Activated CD8-positive, alpha-beta T cell treated with anti-CD3 and anti-CD28 coated beads for 36 hours (primary cell): ENCODE measurements around the gene PIGH. TPM values are rescaled to one million over a fixed set of nuclear protein-coding genes. Genes with fewer than 3 reads are reported as not detected.
"Not testable (repeated sequence)": the region's sequence is repeated elsewhere in the genome, so short reads cannot be mapped to it uniquely, and the experiment has no call there.

ENCODE experiments used
- ATAC-seq: fragments of 200-7000 bp; cut with Tn5 transposase; one replicate; pipeline ENCODE4 v1.10.0; 2021; ENCODE audit warnings: mild to moderate bottlenecking, moderate library complexity
- CTCF ChIA-PET: fragments of 350-600 bp; sonication (Branson Sonifier 250); formaldehyde crosslinking; loops from one replicate; lab custom pipeline; 2021; ENCODE audit warnings: antibody characterized with exemption; lab: Charles Lee
- POLR2A ChIA-PET: fragments of 350-600 bp; sonication (Branson Sonifier 250); formaldehyde crosslinking; loops from one replicate; lab custom pipeline; 2021; ENCODE audit warnings: antibody characterized with exemption; lab: Charles Lee
- DNase-seq: peaks from one replicate; pipeline ENCODE4 v3.0.0-alpha.2; 2020
- H3K27ac Mint-ChIP-seq: one replicate; pipeline ENCODE4 v1.8.0; 2021; ENCODE audit warnings: mild to moderate bottlenecking, mixed read lengths
- H3K27me3 Mint-ChIP-seq: one replicate; pipeline ENCODE4 v1.8.0; 2021; ENCODE audit warnings: mixed read lengths
- H3K36me3 Mint-ChIP-seq: one replicate; pipeline ENCODE4 v1.8.0; 2021; ENCODE audit warnings: low read depth, mixed read lengths
- H3K4me1 Mint-ChIP-seq: one replicate; pipeline ENCODE4 v1.8.0; 2021; ENCODE audit warnings: low read depth, mixed read lengths
- H3K4me3 Mint-ChIP-seq: one replicate; pipeline ENCODE4 v1.8.0; 2021; ENCODE audit warnings: mild to moderate bottlenecking, moderate library complexity, mixed read lengths
- H3K9me3 Mint-ChIP-seq: one replicate; pipeline ENCODE4 v1.8.0; 2021; ENCODE audit warnings: mixed read lengths
- intact Hi-C: fragments of 100-400 bp; cut with micrococcal nuclease; formaldehyde crosslinking; loops from one replicate; pipeline ENCODE4 v1.10.0; 2022
- total RNA-seq, 2 experiments: library from RNA; stranded (reverse); gene quantifications; one replicate each; pipeline ENCODE4 v1.2.3, GENCODE V29; 2021
- TF ChIP-seq, protein P1 (sequence below): fragments of 200-600 bp; IDR thresholded peaks from one replicate; pipeline ENCODE4 v1.8.0; 2022; ENCODE audit warnings: antibody characterized with exemption, mild to moderate bottlenecking

The PIGH gene
- total RNA-seq, 2 experiments from 2014 or later, result 20.3 to 21.9 TPM

DNA sequence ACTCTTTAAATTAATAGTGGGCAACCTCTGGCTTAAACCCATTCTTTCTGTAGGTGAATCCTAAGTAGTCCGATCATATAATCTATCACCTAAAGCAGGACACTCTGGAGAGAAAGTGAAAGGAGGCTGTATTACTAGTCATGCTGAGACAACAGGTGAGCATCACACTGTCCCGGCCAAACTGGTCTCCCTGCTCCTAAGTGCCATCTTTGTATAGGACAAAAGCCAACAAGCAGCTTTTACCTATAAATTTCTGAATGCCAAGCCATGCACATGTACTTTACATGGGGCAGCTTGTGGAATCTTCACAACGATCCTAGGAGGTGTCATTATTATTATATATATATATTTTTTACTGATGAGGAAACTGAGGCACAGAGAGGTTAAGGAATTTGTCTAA, 48.9 kb downstream of the PIGH start:
- intact Hi-C loops, result no loop called here
- TF ChIP-seq, protein P1, sequence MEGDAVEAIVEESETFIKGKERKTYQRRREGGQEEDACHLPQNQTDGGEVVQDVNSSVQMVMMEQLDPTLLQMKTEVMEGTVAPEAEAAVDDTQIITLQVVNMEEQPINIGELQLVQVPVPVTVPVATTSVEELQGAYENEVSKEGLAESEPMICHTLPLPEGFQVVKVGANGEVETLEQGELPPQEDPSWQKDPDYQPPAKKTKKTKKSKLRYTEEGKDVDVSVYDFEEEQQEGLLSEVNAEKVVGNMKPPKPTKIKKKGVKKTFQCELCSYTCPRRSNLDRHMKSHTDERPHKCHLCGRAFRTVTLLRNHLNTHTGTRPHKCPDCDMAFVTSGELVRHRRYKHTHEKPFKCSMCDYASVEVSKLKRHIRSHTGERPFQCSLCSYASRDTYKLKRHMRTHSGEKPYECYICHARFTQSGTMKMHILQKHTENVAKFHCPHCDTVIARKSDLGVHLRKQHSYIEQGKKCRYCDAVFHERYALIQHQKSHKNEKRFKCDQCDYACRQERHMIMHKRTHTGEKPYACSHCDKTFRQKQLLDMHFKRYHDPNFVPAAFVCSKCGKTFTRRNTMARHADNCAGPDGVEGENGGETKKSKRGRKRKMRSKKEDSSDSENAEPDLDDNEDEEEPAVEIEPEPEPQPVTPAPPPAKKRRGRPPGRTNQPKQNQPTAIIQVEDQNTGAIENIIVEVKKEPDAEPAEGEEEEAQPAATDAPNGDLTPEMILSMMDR, result no peak
- H3K27me3 Mint-ChIP-seq, result no peaks in the 10 kb centered on the region
- ATAC-seq, result no peak
- H3K4me3 Mint-ChIP-seq, result no peak overlapping the region
- H3K4me1 Mint-ChIP-seq, result no peaks in the 10 kb centered on the region
- no peaks in the 10 kb centered on the region for H3K9me3 Mint-ChIP-seq
- no peaks in the 10 kb centered on the region for H3K36me3 Mint-ChIP-seq
- no peak overlapping the region for H3K27ac Mint-ChIP-seq
- no peak for DNase-seq
- ChIA-PET CTCF (interaction anchor here (0.8 to 2.7 kb wide), 4 partner anchors 15 to 124 kb away, joined by 3 to 13 read pairs (median 7); no protein-coding TSS in a partner anchor), POLR2A (no interaction called here)

DNA sequence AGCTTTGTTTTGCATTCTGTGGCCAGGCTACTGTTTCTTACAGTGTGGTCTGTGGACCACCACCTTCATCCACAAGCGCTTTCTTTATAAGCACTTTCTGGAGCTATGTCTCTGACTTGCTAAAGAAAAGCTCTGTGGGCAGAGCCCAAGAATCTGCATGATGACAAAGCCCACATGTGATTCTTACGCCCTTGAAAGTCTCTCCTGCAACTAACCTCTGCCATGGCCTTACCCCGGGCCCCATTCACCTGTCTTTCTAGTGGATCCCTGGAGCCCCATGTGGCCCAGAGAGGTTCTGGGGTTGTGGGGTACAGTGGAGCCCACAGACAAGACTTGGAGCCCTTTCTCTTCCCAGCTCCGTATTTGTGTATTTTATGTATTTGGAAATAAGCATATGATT, 50.3 kb downstream of the PIGH start:
- Mint-ChIP-seq H3K27ac (no peak overlapping the region), H3K4me3 (no peak overlapping the region), H3K36me3 (no peaks in the 10 kb centered on the region), H3K9me3 (no peaks in the 10 kb centered on the region), H3K4me1 (no peaks in the 10 kb centered on the region), H3K27me3 (no peaks in the 10 kb centered on the region)
- TF ChIP-seq, protein P1, result no peak
- ATAC-seq (no peak), DNase-seq (no peak)
- intact Hi-C loops, result no loop called here
- ChIA-PET POLR2A (interaction anchor here (0.5 to 0.7 kb wide), 2 partner anchors 10 to 239 kb away, joined by 3 read pairs; no protein-coding TSS in a partner anchor), CTCF (interaction anchor here (2.3 to 2.7 kb wide), 2 partner anchors 23 to 122 kb away, joined by 9 to 13 read pairs; no protein-coding TSS in a partner anchor)

DNA sequence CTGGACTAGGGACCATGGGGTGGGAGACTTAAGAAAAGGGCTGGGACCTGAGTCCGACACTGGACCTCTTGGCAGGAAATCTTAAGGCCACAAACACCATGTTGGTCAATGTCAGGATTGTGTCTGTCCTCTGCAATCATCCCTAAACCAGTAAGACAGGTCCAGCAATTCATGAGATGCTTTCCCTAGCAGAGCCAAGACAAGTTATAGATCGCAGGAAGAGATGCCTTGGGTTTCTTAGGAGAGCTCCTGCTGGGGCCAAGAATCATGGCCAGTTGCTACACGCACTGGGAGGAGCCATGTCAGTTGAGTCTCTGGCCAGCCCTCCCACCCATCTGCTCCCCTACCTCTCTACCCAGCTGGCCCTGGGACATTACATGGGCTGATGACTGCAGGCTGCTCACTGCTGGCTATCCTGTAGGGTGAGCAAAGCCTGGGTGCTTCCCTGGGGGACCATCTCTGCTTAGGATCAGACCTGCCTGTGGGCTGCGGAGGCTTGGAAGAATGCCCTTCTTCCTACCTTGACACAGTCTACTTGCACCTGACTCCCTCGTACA, 52.8 kb downstream of the PIGH start:
- intact Hi-C loops, result no loop called here
- ATAC-seq (no peak), DNase-seq (no peak)
- ChIA-PET CTCF (interaction anchor here (0.6 kb wide), 1 partner anchor 1315 kb away, joined by 3 read pairs; no protein-coding TSS in a partner anchor), POLR2A (interaction anchor here (0.9 kb wide), 1 partner anchor 137 kb away, joined by 3 read pairs; no protein-coding TSS in a partner anchor)
- H3K9me3 Mint-ChIP-seq, result peaks cover 3% of the 10 kb centered on the region
- no peaks in the 10 kb centered on the region for H3K4me1 Mint-ChIP-seq
- TF ChIP-seq, protein P1, result no peak
- H3K4me3 Mint-ChIP-seq, result no peak overlapping the region
- H3K36me3 Mint-ChIP-seq, result no peaks in the 10 kb centered on the region
- no peak overlapping the region for H3K27ac Mint-ChIP-seq
- H3K27me3 Mint-ChIP-seq, result peaks cover 8% of the 10 kb centered on the region

DNA sequence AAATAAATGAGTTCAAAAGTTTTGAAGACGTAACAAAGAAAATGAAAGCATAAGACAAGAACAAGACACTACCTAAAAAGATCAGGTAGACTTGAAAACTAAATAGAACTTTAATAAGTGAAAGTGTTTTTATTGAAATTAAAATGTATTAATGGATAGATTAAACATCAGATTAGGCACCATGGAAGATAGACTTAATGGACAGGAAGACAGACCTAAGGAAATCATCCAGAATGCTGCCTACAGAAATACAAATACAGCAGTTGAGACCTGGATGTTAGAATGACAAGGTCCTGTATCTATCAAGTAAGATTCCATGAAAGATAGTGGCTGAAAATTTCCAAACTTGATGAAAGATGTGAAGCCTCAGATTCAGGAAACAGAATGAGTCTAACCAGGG, 55.5 kb downstream of the PIGH start:
- DNase-seq (no peak), ATAC-seq (no peak)
- CTCF ChIA-PET, result interaction anchor here (1.0 to 1.8 kb wide), 3 partner anchors 10 to 27 kb away, joined by 3 to 5 read pairs (median 3); no protein-coding TSS in a partner anchor
- Mint-ChIP-seq H3K9me3 (peaks cover 3% of the 10 kb centered on the region), H3K27ac (no peak overlapping the region), H3K36me3 (no peaks in the 10 kb centered on the region), H3K4me3 (no peak overlapping the region), H3K27me3 (peaks cover 12% of the 10 kb centered on the region), H3K4me1 (peaks cover 8% of the 10 kb centered on the region)
- TF ChIP-seq, protein P1, result no peak
- POLR2A ChIA-PET, result no interaction called here
- intact Hi-C loops, result no loop called here

DNA sequence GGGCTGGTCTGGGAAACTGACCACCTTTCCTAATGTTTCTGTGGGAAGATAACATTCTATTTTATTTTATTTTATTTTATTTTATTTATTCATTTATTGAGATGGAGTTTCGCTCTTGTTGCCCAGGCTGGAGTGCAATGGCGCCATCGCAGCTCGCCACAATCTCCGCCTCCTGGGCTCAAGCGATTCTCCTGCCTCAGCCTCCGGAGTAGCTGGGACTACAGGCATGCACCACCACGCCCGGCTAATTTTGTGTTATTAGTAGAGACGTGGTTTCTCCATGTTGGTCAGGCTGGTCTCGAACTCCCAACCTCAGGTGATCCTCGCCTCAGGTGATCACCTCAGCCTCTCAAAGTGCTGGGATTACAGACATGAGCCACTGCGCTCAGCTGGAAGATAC, 57.4 kb downstream of the PIGH start:
- ATAC-seq, DNase-seq, H3K4me1 Mint-ChIP-seq, H3K36me3 Mint-ChIP-seq, H3K27ac Mint-ChIP-seq, H3K9me3 Mint-ChIP-seq, H3K4me3 Mint-ChIP-seq, intact Hi-C loops: not testable (repeated sequence)
- peaks cover 16% of the 10 kb centered on the region for H3K27me3 Mint-ChIP-seq
- ChIA-PET CTCF (interaction anchor here (0.6 to 2.4 kb wide), 7 partner anchors 9 to 162 kb away, joined by 3 to 14 read pairs (median 5); no protein-coding TSS in a partner anchor), POLR2A (interaction anchor here (0.8 to 1.4 kb wide), 2 partner anchors 42 to 159 kb away, joined by 3 read pairs; no protein-coding TSS in a partner anchor)
